Omental fat pad (tissue), 4 donors: ENCODE data around the gene ABCG1. TPM values are rescaled to one million over a fixed set of nuclear protein-coding genes. Genes with fewer than 3 reads are reported as not detected.

Experiments
- ATAC-seq: fragments of 150-250 bp; one replicate; pipeline ENCODE4 v1.9.1; 2016; ENCODE audit warnings: mild to moderate bottlenecking, moderate library complexity; ENCODE audit not compliant: low FRiP score
- DNase-seq: peaks from one replicate; pipeline ENCODE4 v3.0.0-alpha.2; 2019; ENCODE audit warnings: low spot score
- CTCF ChIP-seq, 3 donors: fragments of 450-650 bp; IDR thresholded peaks; one replicate each; pipeline ENCODE4 v1.5.1; 2016 to 2017; ENCODE audit warnings: antibody characterized with exemption in 3 of 3, mild to moderate bottlenecking in 3 of 3, moderate library complexity in 2 of 3
- total RNA-seq, 4 donors: library from RNA; depleted of rRNA; stranded (reverse); fragments of >200 nt; gene quantifications; one replicate each; pipeline ENCODE4 v1.1.0, GENCODE V29; 2016

ABCG1 gene
- total RNA-seq, 4 donors from 2014 or later, result 9.8 to 45.1 (median 30.2) TPM

- DNase-seq (no peak), ATAC-seq (no peak)
- no peak for TF ChIP-seq CTCF (IDR thresholded peaks at IDR 0.05)
Observed at GRCh38 chr21:42279341-42279871, 60.5 kb downstream of the ABCG1 start.

- no peak for ATAC-seq
- no peak for TF ChIP-seq CTCF (IDR thresholded peaks at IDR 0.05)
Observed at GRCh38 chr21:42279888-42280287, 60.9 kb downstream of the ABCG1 start.

GRCh38 chr21:42280356-42281180 is 61.6 kb downstream of the ABCG1 start:
- ATAC-seq (no peak), DNase-seq (no peak)
- no peak for TF ChIP-seq CTCF (IDR thresholded peaks at IDR 0.05)

More at GRCh38 chr21:42279888-42280287, 60.9 kb downstream of the ABCG1 start:
- no peak for DNase-seq

- ATAC-seq, result no peak
- DNase-seq, result no peak
- TF ChIP-seq CTCF (IDR thresholded peaks at IDR 0.05), result no peak
Observed at GRCh38 chr21:42281181-42281680, 62.3 kb downstream of the ABCG1 start.

GRCh38 chr21:42282021-42282420 is 63.1 kb downstream of the ABCG1 start:
- ATAC-seq (peak; percentile 16), DNase-seq (no peak)
- TF ChIP-seq CTCF (IDR thresholded peaks at IDR 0.05), result no peak

- no peak for TF ChIP-seq CTCF (IDR thresholded peaks at IDR 0.05)
- ATAC-seq (no peak), DNase-seq (no peak)
Observed at GRCh38 chr21:42282715-42283114, 63.8 kb downstream of the ABCG1 start.
